Fibroblast of villous mesenchyme (primary cell): ENCODE measurements around the gene PHF1. TPM values are rescaled to one million over a fixed set of nuclear protein-coding genes. Genes with fewer than 3 reads are reported as not detected.

Source experiments
- DNase-seq: peaks from one replicate; pipeline ENCODE4 v3.0.0-alpha.2; 2010; ENCODE audit warnings: low read depth
- H3K4me3 ChIP-seq: 2 replicates; pipeline ENCODE4 v1.5.1; 2011; ENCODE audit warnings: low read depth, mild to moderate bottlenecking, low read length
- CTCF ChIP-seq: IDR thresholded peaks from 2 replicates; pipeline ENCODE4 v1.5.1; 2012; ENCODE audit warnings: low read depth, mild to moderate bottlenecking, low read length; ENCODE audit not compliant: insufficient read depth
- total RNA-seq: library from RNA; depleted of rRNA; stranded (reverse); fragments of >200 nt; gene quantifications from 2 replicates; pipeline ENCODE4 v1.2.3, GENCODE V29; 2012

Gene PHF1
- total RNA-seq, 1 donor = 30.2 TPM

DNA sequence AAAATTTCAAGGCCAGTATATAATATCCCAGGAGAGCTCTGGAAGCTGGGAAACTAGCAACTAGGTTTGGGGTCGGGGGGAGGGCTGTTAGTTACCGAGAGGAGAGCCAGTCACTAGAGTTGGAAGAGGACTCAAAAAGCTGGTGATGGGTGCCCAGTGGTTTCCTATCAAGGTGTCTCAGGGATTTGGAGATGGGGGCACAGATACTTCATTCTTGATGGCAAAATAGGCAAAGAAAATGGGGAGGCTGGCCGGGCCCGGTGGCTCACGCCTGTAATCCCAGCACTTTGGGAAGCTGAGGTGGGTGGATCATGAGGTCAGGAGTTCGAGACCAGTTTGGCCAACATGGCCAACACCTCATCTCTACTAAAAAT, 805 bp downstream of the PHF1 start:
- no peak for DNase-seq
- no peak for TF ChIP-seq CTCF
- H3K4me3 ChIP-seq = peak overlapping the region; percentile 79

- no peak for TF ChIP-seq CTCF
- peak overlapping the region; percentile 79 for H3K4me3 ChIP-seq
- DNase-seq = no peak
Observed at GRCh38 chr6:33412140-33413009, 1.6 kb downstream of the PHF1 start.

- TF ChIP-seq CTCF = no peak
- H3K4me3 ChIP-seq = no peak overlapping the region
- DNase-seq = no peak
Observed at GRCh38 chr6:33413241-33414120, 2.7 kb downstream of the PHF1 start.

GRCh38 chr6:33414592-33415271, 3.9 kb downstream of the PHF1 start:
- peak; percentile 53 for TF ChIP-seq CTCF
- DNase-seq = no peak
- no peak overlapping the region for H3K4me3 ChIP-seq

GRCh38 chr6:33415831-33416230, 5.0 kb downstream of the PHF1 start:
- DNase-seq = no peak
- peak overlapping the region; percentile 93 for H3K4me3 ChIP-seq
- TF ChIP-seq CTCF = no peak

- H3K4me3 ChIP-seq = peak overlapping the region; percentile 93
- TF ChIP-seq CTCF = no peak
- DNase-seq = no peak
Observed at GRCh38 chr6:33416386-33417127, 5.7 kb downstream of the PHF1 start.
